Measurements from ENCODE around the gene KCNH2. TPM values are rescaled to one million over a fixed set of nuclear protein-coding genes. Genes with fewer than 3 reads are reported as not detected.

Gene KCNH2
- total RNA-seq, 1 donor from 2014 or later, result 12.4 TPM

- Mint-ChIP-seq H3K4me3 (peak overlapping the region; percentile 79), H3K27me3 (ENCODE audit: low read depth) (peaks cover 23% of the 10 kb centered on the region), H3K9me3 (no peaks in the 10 kb centered on the region), H3K4me1 (peaks cover 58% of the 10 kb centered on the region), H3K27ac (ENCODE audit: unreplicated experiment) (no peak overlapping the region), H3K36me3 (ENCODE audit: low read depth) (no peaks in the 10 kb centered on the region)
- no peak for TF ChIP-seq CTCF (conservative IDR thresholded peaks at IDR 0.05)
- no peak for DNase-seq (ENCODE audit: low read depth, low spot score)
Measured at GRCh38 chr7:151016942-151017341, 38.8 kb upstream of the KCNH2 start.

- Mint-ChIP-seq H3K27ac (ENCODE audit: unreplicated experiment) (no peak overlapping the region), H3K27me3 (ENCODE audit: low read depth) (peaks cover 23% of the 10 kb centered on the region), H3K4me1 (peaks cover 61% of the 10 kb centered on the region), H3K36me3 (ENCODE audit: low read depth) (no peaks in the 10 kb centered on the region), H3K4me3 (no peak overlapping the region), H3K9me3 (no peaks in the 10 kb centered on the region)
- DNase-seq (ENCODE audit: low read depth, low spot score), result no peak
- TF ChIP-seq CTCF (conservative IDR thresholded peaks at IDR 0.05), result no peak
Measured at GRCh38 chr7:151016505-151016904, 38.4 kb upstream of the KCNH2 start.

GRCh38 chr7:151015967-151016366, 37.8 kb upstream of the KCNH2 start:
- no peak overlapping the region for H3K27ac Mint-ChIP-seq (ENCODE audit: unreplicated experiment)
- peaks cover 60% of the 10 kb centered on the region for H3K4me1 Mint-ChIP-seq
- H3K36me3 Mint-ChIP-seq (ENCODE audit: low read depth), result no peaks in the 10 kb centered on the region
- TF ChIP-seq CTCF (conservative IDR thresholded peaks at IDR 0.05), result no peak
- H3K4me3 Mint-ChIP-seq, result no peak overlapping the region
- peaks cover 23% of the 10 kb centered on the region for H3K27me3 Mint-ChIP-seq (ENCODE audit: low read depth)
- DNase-seq (ENCODE audit: low read depth, low spot score), result no peak
- no peaks in the 10 kb centered on the region for H3K9me3 Mint-ChIP-seq

- H3K27ac Mint-ChIP-seq (ENCODE audit: unreplicated experiment), result no peak overlapping the region
- no peak for TF ChIP-seq CTCF (conservative IDR thresholded peaks at IDR 0.05)
- H3K36me3 Mint-ChIP-seq (ENCODE audit: low read depth), result no peaks in the 10 kb centered on the region
- DNase-seq (ENCODE audit: low read depth, low spot score), result no peak
- H3K4me1 Mint-ChIP-seq, result peaks cover 59% of the 10 kb centered on the region
- H3K27me3 Mint-ChIP-seq (ENCODE audit: low read depth), result peaks cover 20% of the 10 kb centered on the region
- H3K9me3 Mint-ChIP-seq, result no peaks in the 10 kb centered on the region
- H3K4me3 Mint-ChIP-seq, result peak overlapping the region; percentile 51
Measured at GRCh38 chr7:151014950-151015349, 36.8 kb upstream of the KCNH2 start.

- no peak for DNase-seq (ENCODE audit: low read depth, low spot score)
- H3K4me3 Mint-ChIP-seq, result peak overlapping the region; percentile 67
- H3K36me3 Mint-ChIP-seq (ENCODE audit: low read depth), result no peaks in the 10 kb centered on the region
- H3K4me1 Mint-ChIP-seq, result peaks cover 51% of the 10 kb centered on the region
- H3K27me3 Mint-ChIP-seq (ENCODE audit: low read depth), result peaks cover 16% of the 10 kb centered on the region
- H3K9me3 Mint-ChIP-seq, result no peaks in the 10 kb centered on the region
- no peak overlapping the region for H3K27ac Mint-ChIP-seq (ENCODE audit: unreplicated experiment)
- no peak for TF ChIP-seq CTCF (conservative IDR thresholded peaks at IDR 0.05)
Measured at GRCh38 chr7:151013733-151014497, 35.8 kb upstream of the KCNH2 start.

Measured in neural crest cell (in vitro differentiated cells).